Hepatocyte (in vitro differentiated cells): ENCODE results near the gene ATOH8. TPM values are rescaled to one million over a fixed set of nuclear protein-coding genes. Genes with fewer than 3 reads are reported as not detected.

Source experiments
- DNase-seq: peaks from one replicate; pipeline ENCODE4 v3.0.0-alpha.2; 2016; ENCODE audit warnings: low spot score
- H2AFZ ChIP-seq: fragments of 200-600 bp; sonication (generic); 2 replicates; pipeline ENCODE4 v1.6.0; 2016; ENCODE audit warnings: antibody characterized with exemption, mild to moderate bottlenecking
- H3K27ac ChIP-seq: fragments of 200-600 bp; sonication (generic); 2 replicates; pipeline ENCODE4 v1.5.1; 2016; ENCODE audit warnings: mild to moderate bottlenecking
- H3K27me3 ChIP-seq: fragments of 200-600 bp; sonication (generic); 2 replicates; pipeline ENCODE4 v1.6.1; 2016
- H3K36me3 ChIP-seq: fragments of 200-600 bp; sonication (generic); replicated peaks from 2 replicates; pipeline ENCODE4 v1.5.1; 2016; ENCODE audit warnings: low read depth; ENCODE audit not compliant: insufficient read depth
- H3K4me1 ChIP-seq: fragments of 200-600 bp; sonication (generic); 2 replicates; pipeline ENCODE4 v1.5.1; 2016; ENCODE audit warnings: mild to moderate bottlenecking, moderate library complexity; ENCODE audit not compliant: insufficient read depth
- H3K4me2 ChIP-seq: fragments of 200-600 bp; sonication (generic); 2 replicates; pipeline ENCODE4 v1.6.0; 2016
- H3K4me3 ChIP-seq: fragments of 200-600 bp; sonication (generic); 2 replicates; pipeline ENCODE4 v1.5.1; 2016; ENCODE audit warnings: mild to moderate bottlenecking
- H3K79me2 ChIP-seq: fragments of 200-600 bp; sonication (generic); 2 replicates; pipeline ENCODE4 v1.6.0; 2017; ENCODE audit warnings: mild to moderate bottlenecking
- H3K9me2 ChIP-seq: fragments of 200-600 bp; sonication (generic); replicated peaks from 2 replicates; pipeline ENCODE4 v1.6.0; 2017; ENCODE audit warnings: mild to moderate bottlenecking; ENCODE audit not compliant: insufficient read depth
- H3K9me3 ChIP-seq: fragments of 200-600 bp; sonication (generic); 2 replicates; pipeline ENCODE4 v1.5.1; 2016; ENCODE audit warnings: low read depth, mild to moderate bottlenecking
- H4K20me1 ChIP-seq: fragments of 200-600 bp; sonication (generic); 2 replicates; pipeline ENCODE4 v1.6.0; 2016; ENCODE audit warnings: mild to moderate bottlenecking; ENCODE audit not compliant: insufficient read depth, poor library complexity, severe bottlenecking
- EZH2 ChIP-seq: fragments of 200-600 bp; sonication (generic); IDR thresholded peaks from 2 replicates; pipeline ENCODE4 v1.6.1; 2016; ENCODE audit warnings: antibody characterized with exemption, mild to moderate bottlenecking, borderline replicate concordance
- EZH2phosphoT487 ChIP-seq: fragments of 200-600 bp; sonication (generic); IDR thresholded peaks from one replicate; pipeline ENCODE4 v1.6.1; 2018; ENCODE audit warnings: antibody characterized with exemption, mild to moderate bottlenecking, low read depth, moderate library complexity; ENCODE audit not compliant: unreplicated experiment, severe bottlenecking
- WGBS: methylation state at CpG from one replicate; pipeline ENCODE4 v1.1.6; 2016; ENCODE audit warnings: low lambda C conversion rate; ENCODE audit errors: missing lambda C conversion rate; 5-methylcytosine and 5-hydroxymethylcytosine counted together
- polyA plus RNA-seq: library from polyadenylated mRNA; unstranded; fragments of >200 nt; fragmentation: Nextera tagmentation; extraction: Ambion mirVana; gene quantifications from 2 replicates; pipeline ENCODE4 v1.2.1, GENCODE V29; 2016
- total RNA-seq: library from RNA; depleted of rRNA; stranded (reverse); fragments of >200 nt; gene quantifications from 2 replicates; pipeline ENCODE4 v1.2.3, GENCODE V29; 2014
- TF ChIP-seq, protein P1 (sequence below): fragments of 200-600 bp; sonication (generic); IDR thresholded peaks from 2 replicates; pipeline ENCODE4 v1.5.1; 2016; ENCODE audit warnings: antibody characterized with exemption, mild to moderate bottlenecking; ENCODE audit not compliant: poor library complexity

The ATOH8 gene
- total and polyA plus RNA-seq, 2 experiments from 2014 or later = 1.3 to 2.0 TPM

- DNase-seq = no peak
- H3K4me2 ChIP-seq = no peak overlapping the region
- peaks cover 28% of the 10 kb centered on the region for H3K27me3 ChIP-seq
- peaks cover 28% of the 10 kb centered on the region for H3K4me1 ChIP-seq
- peaks cover 13% of the 10 kb centered on the region for H3K79me2 ChIP-seq
- WGBS = 88% methylated on average over 19 of the region's 19 CpGs
- H3K4me3 ChIP-seq = no peak overlapping the region
- TF ChIP-seq EZH2 (no peak), EZH2phosphoT487 (no peak)
- TF ChIP-seq, protein P1, sequence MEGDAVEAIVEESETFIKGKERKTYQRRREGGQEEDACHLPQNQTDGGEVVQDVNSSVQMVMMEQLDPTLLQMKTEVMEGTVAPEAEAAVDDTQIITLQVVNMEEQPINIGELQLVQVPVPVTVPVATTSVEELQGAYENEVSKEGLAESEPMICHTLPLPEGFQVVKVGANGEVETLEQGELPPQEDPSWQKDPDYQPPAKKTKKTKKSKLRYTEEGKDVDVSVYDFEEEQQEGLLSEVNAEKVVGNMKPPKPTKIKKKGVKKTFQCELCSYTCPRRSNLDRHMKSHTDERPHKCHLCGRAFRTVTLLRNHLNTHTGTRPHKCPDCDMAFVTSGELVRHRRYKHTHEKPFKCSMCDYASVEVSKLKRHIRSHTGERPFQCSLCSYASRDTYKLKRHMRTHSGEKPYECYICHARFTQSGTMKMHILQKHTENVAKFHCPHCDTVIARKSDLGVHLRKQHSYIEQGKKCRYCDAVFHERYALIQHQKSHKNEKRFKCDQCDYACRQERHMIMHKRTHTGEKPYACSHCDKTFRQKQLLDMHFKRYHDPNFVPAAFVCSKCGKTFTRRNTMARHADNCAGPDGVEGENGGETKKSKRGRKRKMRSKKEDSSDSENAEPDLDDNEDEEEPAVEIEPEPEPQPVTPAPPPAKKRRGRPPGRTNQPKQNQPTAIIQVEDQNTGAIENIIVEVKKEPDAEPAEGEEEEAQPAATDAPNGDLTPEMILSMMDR = no peak
- no peak overlapping the region for H3K27ac ChIP-seq
- H2AFZ ChIP-seq = no peak overlapping the region
- no peaks in the 10 kb centered on the region for H3K9me3 ChIP-seq
- no peaks in the 10 kb centered on the region for H4K20me1 ChIP-seq
- no peaks in the 10 kb centered on the region for H3K36me3 ChIP-seq
- no peaks in the 10 kb centered on the region for H3K9me2 ChIP-seq
Measured at GRCh38 chr2:85758361-85759256, 4.8 kb downstream of the ATOH8 start.

- Histone ChIP-seq H3K4me1 (peaks cover 25% of the 10 kb centered on the region), H3K9me3 (no peaks in the 10 kb centered on the region), H3K4me2 (no peak overlapping the region), H2AFZ (no peak overlapping the region), H3K27me3 (peaks cover 25% of the 10 kb centered on the region), H3K9me2 (no peaks in the 10 kb centered on the region), H3K4me3 (no peak overlapping the region), H3K79me2 (peaks cover 13% of the 10 kb centered on the region), H3K36me3 (no peaks in the 10 kb centered on the region), H4K20me1 (no peaks in the 10 kb centered on the region), H3K27ac (no peak overlapping the region)
- DNase-seq = no peak
- TF ChIP-seq EZH2phosphoT487 = no peak
- TF ChIP-seq EZH2 = no peak
- TF ChIP-seq, protein P1 = no peak
- WGBS = 97% methylated on average over 5 of the region's 5 CpGs
Measured at GRCh38 chr2:85759257-85759613, 5.4 kb downstream of the ATOH8 start.

DNA sequence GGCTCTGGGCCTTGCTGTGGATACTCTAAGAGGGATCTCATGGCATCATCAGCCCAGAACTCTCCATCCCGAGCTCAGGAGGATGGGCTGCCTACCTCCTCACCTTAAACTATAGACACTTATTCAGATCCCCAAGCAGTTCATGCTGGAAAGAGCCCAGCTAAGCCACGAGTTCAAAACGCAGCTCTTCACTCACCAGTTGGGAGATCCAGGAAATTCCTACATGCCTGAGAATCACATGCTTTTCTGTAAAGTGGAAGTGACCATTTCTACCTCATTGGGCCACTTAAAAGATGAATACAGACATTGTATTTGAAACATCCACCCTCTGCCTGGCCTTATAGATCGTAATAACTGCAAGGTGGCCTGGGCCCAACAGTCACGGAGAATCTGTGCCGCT is 6.6 kb downstream of the ATOH8 start:
- Histone ChIP-seq H3K79me2 (peaks cover 8% of the 10 kb centered on the region), H4K20me1 (no peaks in the 10 kb centered on the region)

More for the DNA sequence above, 6.6 kb downstream of the ATOH8 start:
- WGBS = 86% methylated on average over 6 of the region's 6 CpGs
- no peak for DNase-seq
- TF ChIP-seq, protein P1 = no peak
- TF ChIP-seq EZH2phosphoT487 = no peak
- no peak for TF ChIP-seq EZH2
- H3K27ac ChIP-seq = no peak overlapping the region
- H3K4me1 ChIP-seq = peaks cover 14% of the 10 kb centered on the region
- H3K36me3 ChIP-seq = no peaks in the 10 kb centered on the region
- peaks cover 24% of the 10 kb centered on the region for H3K27me3 ChIP-seq
- no peak overlapping the region for H2AFZ ChIP-seq
- H3K9me2 ChIP-seq = no peaks in the 10 kb centered on the region
- H3K4me2 ChIP-seq = no peak overlapping the region
- H3K9me3 ChIP-seq = no peaks in the 10 kb centered on the region
- H3K4me3 ChIP-seq = no peak overlapping the region
